WTC11 (cell line): ENCODE measurements around the gene RECK. TPM values are rescaled to one million over a fixed set of nuclear protein-coding genes. Genes with fewer than 3 reads are reported as not detected.

Source experiments
- ATAC-seq: fragments of 200-7000 bp; cut with Tn5 transposase; 2 replicates; pipeline ENCODE4 v1.10.0; 2021; ENCODE audit warnings: mild to moderate bottlenecking, moderate library complexity
- CTCF ChIA-PET: fragments of 300-600 bp; sonication (Branson Sonifier 250); formaldehyde crosslinking; loops from one replicate; lab custom pipeline; 2021; ENCODE audit warnings: antibody characterized with exemption; lab: Charles Lee
- POLR2A ChIA-PET: fragments of 350-600 bp; sonication (Branson Sonifier 250); formaldehyde crosslinking; loops from one replicate; lab custom pipeline; 2021; ENCODE audit warnings: antibody characterized with exemption; lab: Charles Lee
- DNase-seq: peaks from one replicate; pipeline ENCODE4 v3.0.0; 2021; ENCODE audit warnings: low spot score
- H3K27ac Mint-ChIP-seq: 2 replicates; pipeline ENCODE4 v1.8.0; 2021; ENCODE audit warnings: mixed read lengths
- H3K27me3 Mint-ChIP-seq: 2 replicates; pipeline ENCODE4 v1.8.0; 2021; ENCODE audit warnings: low read depth, mild to moderate bottlenecking, moderate library complexity, mixed read lengths
- H3K36me3 Mint-ChIP-seq: 2 replicates; pipeline ENCODE4 v1.8.0; 2021; ENCODE audit warnings: mixed read lengths
- H3K4me1 Mint-ChIP-seq: 2 replicates; pipeline ENCODE4 v1.8.0; 2022; ENCODE audit warnings: mixed read lengths
- H3K4me3 Mint-ChIP-seq: 2 replicates; pipeline ENCODE4 v1.8.0; 2021; ENCODE audit warnings: mild to moderate bottlenecking, moderate library complexity, mixed read lengths
- H3K9me3 Mint-ChIP-seq: 2 replicates; pipeline ENCODE4 v1.8.0; 2021; ENCODE audit warnings: mixed read lengths
- ATF1 ChIP-seq: sonication (generic); formaldehyde crosslinking; IDR thresholded peaks from 2 replicates; pipeline ENCODE4 v1.8.1; 2023; ENCODE audit warnings: mild to moderate bottlenecking, moderate library complexity, missing genetic modification reagents
- CREB1 ChIP-seq: sonication (generic); formaldehyde crosslinking; IDR thresholded peaks from 2 replicates; pipeline ENCODE4 v1.8.0; 2023; ENCODE audit warnings: mild to moderate bottlenecking, missing genetic modification reagents
- CREM ChIP-seq: sonication (generic); formaldehyde crosslinking; IDR thresholded peaks from 2 replicates; pipeline ENCODE4 v1.8.1; 2022; ENCODE audit warnings: mild to moderate bottlenecking, missing genetic modification reagents, moderate library complexity
- E2F4 ChIP-seq: sonication (generic); formaldehyde crosslinking; IDR thresholded peaks from 2 replicates; pipeline ENCODE4 v1.8.1; 2022; ENCODE audit warnings: low read depth, mild to moderate bottlenecking, moderate library complexity, missing genetic modification reagents, borderline replicate concordance
- FOXK1 ChIP-seq: sonication (generic); formaldehyde crosslinking; IDR thresholded peaks from 2 replicates; pipeline ENCODE4 v1.8.0; 2022; ENCODE audit warnings: mild to moderate bottlenecking, moderate library complexity, missing genetic modification reagents
- MXD4 ChIP-seq: fragments of 250-450 bp; sonication (Bioruptor Pico); IDR thresholded peaks from 2 replicates; pipeline ENCODE4 v1.8.0; 2021; ENCODE audit warnings: mild to moderate bottlenecking, moderate library complexity, borderline replicate concordance
- RELA ChIP-seq: sonication (generic); formaldehyde crosslinking; IDR thresholded peaks from 2 replicates; pipeline ENCODE4 v1.8.1; 2022; ENCODE audit warnings: missing genetic modification reagents, mild to moderate bottlenecking, borderline replicate concordance
- TCF7 ChIP-seq: sonication (generic); formaldehyde crosslinking; IDR thresholded peaks from 2 replicates; pipeline ENCODE4 v1.8.0; 2022; ENCODE audit warnings: mild to moderate bottlenecking, low read depth, missing genetic modification reagents, moderate library complexity
- USF2 ChIP-seq: sonication (generic); formaldehyde crosslinking; IDR thresholded peaks from 2 replicates; pipeline ENCODE4 v1.8.1; 2023; ENCODE audit warnings: mild to moderate bottlenecking, missing genetic modification reagents, moderate library complexity
- ZNF121 ChIP-seq: sonication (generic); formaldehyde crosslinking; IDR thresholded peaks from 2 replicates; pipeline ENCODE4 v1.8.0; 2023; ENCODE audit warnings: missing genetic modification reagents
- ZNF219 ChIP-seq: sonication (generic); formaldehyde crosslinking; IDR thresholded peaks from 2 replicates; pipeline ENCODE4 v1.8.0; 2023; ENCODE audit warnings: missing genetic modification reagents, mild to moderate bottlenecking, borderline replicate concordance
- ZSCAN18 ChIP-seq: fragments of 250-450 bp; sonication (Bioruptor Pico); IDR thresholded peaks from 2 replicates; pipeline ENCODE4 v2.1.2; 2022; ENCODE audit warnings: mild to moderate bottlenecking, moderate library complexity
- total RNA-seq: library from RNA; stranded (reverse); gene quantifications from 3 replicates; pipeline ENCODE4 v1.2.3, GENCODE V29; 2021
- TF ChIP-seq, protein P1 (sequence below): fragments of 250-450 bp; sonication (Bioruptor Pico); IDR thresholded peaks from 2 replicates; pipeline ENCODE4 v1.9.0; 2021; ENCODE audit warnings: moderate library complexity, mild to moderate bottlenecking, inconsistent platforms, borderline replicate concordance
- TF ChIP-seq, protein P2 (sequence below): sonication (generic); formaldehyde crosslinking; IDR thresholded peaks from 2 replicates; pipeline ENCODE4 v1.8.0; 2023; ENCODE audit warnings: missing genetic modification reagents
- TF ChIP-seq, protein P3 (sequence below): sonication (generic); formaldehyde crosslinking; IDR thresholded peaks from 2 replicates; pipeline ENCODE4 v1.8.0; 2022; ENCODE audit warnings: mild to moderate bottlenecking, missing genetic modification reagents
- TF ChIP-seq, protein P4 (sequence below): sonication (generic); formaldehyde crosslinking; IDR thresholded peaks from 2 replicates; pipeline ENCODE4 v1.8.1; 2023; ENCODE audit warnings: mild to moderate bottlenecking, missing genetic modification reagents, moderate library complexity

The RECK gene
- total RNA-seq, 1 experiment from 2014 or later, result 11.2 TPM

GRCh38 chr9:36099718-36100117 lies 63.0 kb downstream of the RECK start (continued):
- TF ChIP-seq ZNF121 (no peak), ZSCAN18 (CRISPR knock-in tag) (no peak), E2F4 (CRISPR knock-in tag) (no peak), MXD4 (CRISPR knock-in tag) (no peak), CREM (no peak)
- TF ChIP-seq, protein P1, sequence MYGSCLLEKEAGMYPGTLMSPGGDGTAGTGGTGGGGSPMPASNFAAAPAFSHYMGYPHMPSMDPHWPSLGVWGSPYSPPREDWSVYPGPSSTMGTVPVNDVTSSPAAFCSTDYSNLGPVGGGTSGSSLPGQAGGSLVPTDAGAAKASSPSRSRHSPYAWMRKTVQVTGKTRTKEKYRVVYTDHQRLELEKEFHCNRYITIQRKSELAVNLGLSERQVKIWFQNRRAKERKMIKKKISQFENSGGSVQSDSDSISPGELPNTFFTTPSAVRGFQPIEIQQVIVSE (CRISPR knock-in tag), result no peak
- TF ChIP-seq, protein P2, sequence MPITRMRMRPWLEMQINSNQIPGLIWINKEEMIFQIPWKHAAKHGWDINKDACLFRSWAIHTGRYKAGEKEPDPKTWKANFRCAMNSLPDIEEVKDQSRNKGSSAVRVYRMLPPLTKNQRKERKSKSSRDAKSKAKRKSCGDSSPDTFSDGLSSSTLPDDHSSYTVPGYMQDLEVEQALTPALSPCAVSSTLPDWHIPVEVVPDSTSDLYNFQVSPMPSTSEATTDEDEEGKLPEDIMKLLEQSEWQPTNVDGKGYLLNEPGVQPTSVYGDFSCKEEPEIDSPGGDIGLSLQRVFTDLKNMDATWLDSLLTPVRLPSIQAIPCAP (CRISPR knock-in tag), result no peak
- TF ChIP-seq, all 79 proteins: peak for 0

GRCh38 chr9:36100532-36100931 lies 63.8 kb downstream of the RECK start:
- ChIA-PET POLR2A (interaction anchor here (1.1 kb wide), 1 partner anchor 90 kb away, joined by 4 read pairs; the partner anchor contains the start of gene CLTA), CTCF (interaction anchor here (0.5 to 7.7 kb wide), 14 partner anchors 10 to 307 kb away, joined by 3 to 131 read pairs (median 4); partner anchors contain the start of gene GLIPR2)
- no peak for TF ChIP-seq RELA
- no peak for TF ChIP-seq CREB1 (CRISPR knock-in tag)
- no peak for TF ChIP-seq USF2 (CRISPR knock-in tag)
- TF ChIP-seq, protein P3, sequence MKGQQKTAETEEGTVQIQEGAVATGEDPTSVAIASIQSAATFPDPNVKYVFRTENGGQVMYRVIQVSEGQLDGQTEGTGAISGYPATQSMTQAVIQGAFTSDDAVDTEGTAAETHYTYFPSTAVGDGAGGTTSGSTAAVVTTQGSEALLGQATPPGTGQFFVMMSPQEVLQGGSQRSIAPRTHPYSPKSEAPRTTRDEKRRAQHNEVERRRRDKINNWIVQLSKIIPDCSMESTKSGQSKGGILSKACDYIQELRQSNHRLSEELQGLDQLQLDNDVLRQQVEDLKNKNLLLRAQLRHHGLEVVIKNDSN (CRISPR knock-in tag), result no peak
- no peak for TF ChIP-seq TCF7 (CRISPR knock-in tag)
- no peak for TF ChIP-seq FOXK1 (CRISPR knock-in tag)
- TF ChIP-seq, protein P4, sequence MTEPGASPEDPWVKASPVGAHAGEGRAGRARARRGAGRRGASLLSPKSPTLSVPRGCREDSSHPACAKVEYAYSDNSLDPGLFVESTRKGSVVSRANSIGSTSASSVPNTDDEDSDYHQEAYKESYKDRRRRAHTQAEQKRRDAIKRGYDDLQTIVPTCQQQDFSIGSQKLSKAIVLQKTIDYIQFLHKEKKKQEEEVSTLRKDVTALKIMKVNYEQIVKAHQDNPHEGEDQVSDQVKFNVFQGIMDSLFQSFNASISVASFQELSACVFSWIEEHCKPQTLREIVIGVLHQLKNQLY (CRISPR knock-in tag), result no peak
- H3K9me3 Mint-ChIP-seq, result no peaks in the 10 kb centered on the region
- H3K4me3 Mint-ChIP-seq, result no peak overlapping the region
- DNase-seq (no peak), ATAC-seq (peak; percentile 88)
- H3K4me1 Mint-ChIP-seq, result peaks cover 24% of the 10 kb centered on the region
- H3K36me3 Mint-ChIP-seq, result no peaks in the 10 kb centered on the region
- no peaks in the 10 kb centered on the region for H3K27me3 Mint-ChIP-seq
- H3K27ac Mint-ChIP-seq, result peak overlapping the region; percentile 25

GRCh38 chr9:36101916-36102741 lies 65.4 kb downstream of the RECK start:
- Mint-ChIP-seq H3K4me1 (peaks cover 24% of the 10 kb centered on the region), H3K4me3 (no peak overlapping the region), H3K27ac (peak overlapping the region; percentile 77; the same call in 1 of the 2 replicates), H3K9me3 (no peaks in the 10 kb centered on the region)
- TF ChIP-seq ZNF219 (no peak), ATF1 (CRISPR knock-in tag) (no peak)
- TF ChIP-seq, protein P2 (CRISPR knock-in tag), result no peak
- TF ChIP-seq, all 79 proteins: peak for 0
- no peak for ATAC-seq
- Mint-ChIP-seq H3K27me3 (no peaks in the 10 kb centered on the region), H3K36me3 (no peaks in the 10 kb centered on the region)
- POLR2A ChIA-PET, result no interaction called here
- CTCF ChIA-PET, result interaction anchor here (0.6 to 7.7 kb wide), 25 partner anchors 8 to 220 kb away, joined by 3 to 131 read pairs (median 4); partner anchors contain the start of genes CCIN, CLTA, GLIPR2 and RECK
- DNase-seq, result no peak
